Inflammatory macrophage treated with lipopolysaccharide for 1 hour (primary cell): ENCODE measurements around the gene CRLF1.

Experiments used
- DNase-seq, 2 donors: peaks; one replicate each; pipeline ENCODE4 v3.0.0-alpha.2; 2020 to 2022

Gene CRLF1

GRCh38 chr19:18590273-18591272, 16.0 kb downstream of the CRLF1 start:
- DNase-seq, result peak; percentile 16 to 17

GRCh38 chr19:18589380-18590272, 17.0 kb downstream of the CRLF1 start:
- peak; percentile 54 to 58 for DNase-seq

- DNase-seq, result peak; percentile 80 to 84
Observed at GRCh38 chr19:18588611-18589379, 17.8 kb downstream of the CRLF1 start, which contains the start of gene REX1BD. REX1BD (plus strand) TSS chr19:18588798; CDS start chr19:18588802, 4 bp downstream.

- no peak for DNase-seq
Observed at GRCh38 chr19:18587962-18588610, 18.5 kb downstream of the CRLF1 start.

- no peak for DNase-seq
Observed at GRCh38 chr19:18587561-18587960, 19.0 kb downstream of the CRLF1 start.

- peak; percentile 59 to 60 for DNase-seq
Observed at GRCh38 chr19:18586306-18586705, 20.3 kb downstream of the CRLF1 start.

- DNase-seq, result no peak
Observed at GRCh38 chr19:18580311-18580710, 26.3 kb downstream of the CRLF1 start.

- no peak for DNase-seq
Observed at GRCh38 chr19:18577365-18577914, 29.2 kb downstream of the CRLF1 start.

GRCh38 chr19:18576383-18576782, 30.2 kb downstream of the CRLF1 start:
- no peak for DNase-seq

- DNase-seq, result no peak
Observed at GRCh38 chr19:18574691-18575291, 31.8 kb downstream of the CRLF1 start.

- DNase-seq, result peak; percentile 97 to 100
Observed at GRCh38 chr19:18571564-18572344, 34.8 kb downstream of the CRLF1 start, which contains the start of gene UBA52. UBA52 (plus strand) TSS chr19:18571857; CDS start chr19:18573301, 1,444 bp downstream.

- no peak for DNase-seq
Observed at GRCh38 chr19:18568367-18568766, 38.2 kb downstream of the CRLF1 start.

- DNase-seq, result no peak
Observed at GRCh38 chr19:18566953-18567352, 39.6 kb downstream of the CRLF1 start.

GRCh38 chr19:18562086-18562485, 44.5 kb downstream of the CRLF1 start:
- no peak for DNase-seq

GRCh38 chr19:18559685-18560084, 46.9 kb downstream of the CRLF1 start:
- DNase-seq, result no peak

- DNase-seq, result no peak
Observed at GRCh38 chr19:18558604-18559003, 48.0 kb downstream of the CRLF1 start.

GRCh38 chr19:18558202-18558555, 48.4 kb downstream of the CRLF1 start:
- no peak for DNase-seq

GRCh38 chr19:18557411-18558201, 49.0 kb downstream of the CRLF1 start, which contains the start of gene KXD1:
KXD1 (plus strand) TSS chr19:18557870; CDS start chr19:18562057, 4,187 bp downstream.
- peak; percentile 97 to 99 for DNase-seq

- no peak for DNase-seq
Observed at GRCh38 chr19:18551631-18552030, 55.0 kb downstream of the CRLF1 start.
